B cell (primary cell): ENCODE data around the gene PHF11. TPM values are rescaled to one million over a fixed set of nuclear protein-coding genes. Genes with fewer than 3 reads are reported as not detected.

Experiments used
- ATAC-seq: fragments of 200-7000 bp; cut with Tn5 transposase; one replicate; pipeline ENCODE4 v1.10.0; 2021; ENCODE audit warnings: low read depth, mild to moderate bottlenecking, moderate number of reproducible peaks, moderate library complexity
- CTCF ChIA-PET: fragments of 350-600 bp; sonication (Branson Sonifier 250); formaldehyde crosslinking; loops from one replicate; lab custom pipeline; 2021; ENCODE audit warnings: antibody characterized with exemption, inconsistent platforms; lab: Charles Lee
- POLR2A ChIA-PET: fragments of 350-600 bp; sonication (Branson Sonifier 250); formaldehyde crosslinking; loops from one replicate; lab custom pipeline; 2021; ENCODE audit warnings: antibody characterized with exemption; lab: Charles Lee
- DNase-seq: peaks from one replicate; pipeline ENCODE4 v3.0.0; 2013
- H2AFZ ChIP-seq: 2 replicates; pipeline ENCODE4 v1.6.1; 2012; ENCODE audit warnings: mild to moderate bottlenecking, low read depth, low read length; ENCODE audit not compliant: insufficient read depth, poor library complexity, severe bottlenecking
- H3K27ac ChIP-seq, 2 donors: 1 replicate in 1 of 2; 2 replicates in 1 of 2; pipeline ENCODE4 v1.5.1; 2012 to 2013; ENCODE audit warnings: low read length in 2 of 2, mild to moderate bottlenecking in 2 of 2, moderate library complexity in 1 of 2
- H3K27me3 ChIP-seq, 4 experiments: fragments of 200-600 bp in 1 of 4; sonication (generic) in 1 of 4; replicated peaks in 1 of 4; 1 replicate in 2 of 4; 2 replicates in 2 of 4; pipeline versions ENCODE4 v1.6.1 to v1.7.0; 2013 to 2016; ENCODE audit warnings: low read length in 3 of 4, mild to moderate bottlenecking in 2 of 4, mixed read lengths in 1 of 4, moderate library complexity in 1 of 4; ENCODE audit not compliant: insufficient read depth in 4 of 4, control insufficient read depth in 3 of 4; ENCODE audit errors: control extremely low read depth in 1 of 4
- H3K36me3 ChIP-seq, 2 experiments: replicated peaks in 1 of 2; 1 replicate in 1 of 2; 2 replicates in 1 of 2; pipeline versions ENCODE4 v1.6.1 to v1.7.1; 2013; ENCODE audit warnings: low read length in 1 of 2; ENCODE audit not compliant: insufficient read depth in 2 of 2, control insufficient read depth in 1 of 2; ENCODE audit errors: control extremely low read depth in 1 of 2, extremely low read depth in 1 of 2
- H3K4me1 ChIP-seq, 2 donors: fragments of 200-600 bp in 1 of 2; sonication (generic) in 1 of 2; 1 replicate in 1 of 2; 2 replicates in 1 of 2; pipeline versions ENCODE4 v1.5.1 to v1.6.1; 2013 to 2017; ENCODE audit warnings: low read length in 2 of 2; ENCODE audit not compliant: control insufficient read depth in 2 of 2, insufficient read depth in 2 of 2
- H3K4me2 ChIP-seq: replicated peaks from 2 replicates; pipeline ENCODE3; 2012; ENCODE audit warnings: mild to moderate bottlenecking, low read depth, low read length; ENCODE audit not compliant: poor library complexity, severe bottlenecking
- H3K4me3 ChIP-seq, 5 experiments: fragments of 200-600 bp in 1 of 5; sonication (generic) in 1 of 5; 1 replicate in 3 of 5; 2 replicates in 2 of 5; pipeline versions ENCODE4 v1.5.1 to v1.7.0; 2011 to 2016; ENCODE audit warnings: low read length in 4 of 5, mild to moderate bottlenecking in 4 of 5, low read depth in 2 of 5, control low read depth in 1 of 5, moderate library complexity in 1 of 5; ENCODE audit not compliant: insufficient read depth in 1 of 5; ENCODE audit errors: control extremely low read depth in 1 of 5, extremely low read depth in 1 of 5
- H3K79me2 ChIP-seq: fragments of 200-600 bp; sonication (generic); one replicate; pipeline ENCODE4 v1.6.0; 2016; ENCODE audit warnings: low read length; ENCODE audit not compliant: control insufficient read depth, insufficient read depth
- H3K9ac ChIP-seq: fragments of 200-600 bp; sonication (generic); 2 replicates; pipeline ENCODE4 v1.6.1; 2017; ENCODE audit warnings: mild to moderate bottlenecking, low read length, moderate library complexity
- H3K9me3 ChIP-seq, 3 donors: one replicate each; pipeline versions ENCODE4 v1.6.1 to v1.7.1; 2013; ENCODE audit warnings: low read length in 2 of 3; ENCODE audit not compliant: control insufficient read depth in 2 of 3, insufficient read depth in 1 of 3; ENCODE audit errors: control extremely low read depth in 1 of 3
- H4K20me1 ChIP-seq: 2 replicates; pipeline ENCODE4 v1.6.0; 2012; ENCODE audit warnings: mild to moderate bottlenecking, low read length; ENCODE audit not compliant: insufficient read depth, control insufficient read depth, poor library complexity, severe bottlenecking
- H3K27ac Mint-ChIP-seq: one replicate; pipeline ENCODE4 v1.8.0; 2021; ENCODE audit warnings: mixed read lengths
- H3K27me3 Mint-ChIP-seq: one replicate; pipeline ENCODE4 v1.8.0; 2021; ENCODE audit warnings: mixed read lengths
- H3K4me1 Mint-ChIP-seq: one replicate; pipeline ENCODE4 v1.8.0; 2021; ENCODE audit warnings: mixed read lengths
- H3K4me3 Mint-ChIP-seq: one replicate; pipeline ENCODE4 v1.8.0; 2021; ENCODE audit warnings: mixed read lengths
- H3K9me3 Mint-ChIP-seq: one replicate; pipeline ENCODE4 v1.8.0; 2022; ENCODE audit warnings: mixed read lengths; ENCODE audit not compliant: insufficient read depth
- CTCF ChIP-seq: fragments of 200-600 bp; IDR thresholded peaks from one replicate; pipeline ENCODE4 v1.8.0; 2022; ENCODE audit warnings: antibody characterized with exemption, mild to moderate bottlenecking
- EZH2 ChIP-seq: IDR thresholded peaks from 2 replicates; pipeline ENCODE4 v1.6.1; 2012; ENCODE audit warnings: borderline replicate concordance, low read depth, mild to moderate bottlenecking, moderate library complexity, low read length; ENCODE audit not compliant: insufficient read depth, poor library complexity, severe bottlenecking
- WGBS: methylation state at CpG from one replicate; pipeline ENCODE4 v1.1.5; 2013; ENCODE audit warnings: missing lambda C conversion rate; ENCODE audit not compliant: insufficient coverage; 5-methylcytosine and 5-hydroxymethylcytosine counted together
- intact Hi-C: fragments of 100-400 bp; cut with micrococcal nuclease; formaldehyde crosslinking; loops from one replicate; pipeline ENCODE4 v1.10.0; 2022
- polyA plus RNA-seq: library from polyadenylated mRNA; depleted of rRNA; stranded (reverse); fragments of >200 nt; gene quantifications from 2 replicates; pipeline ENCODE4 v1.2.3, GENCODE V29; 2012
- total RNA-seq, 2 donors: library from RNA; stranded (reverse); fragments of 120-200 nt in 1 of 2; gene quantifications; 1 replicate in 1 of 2; 2 replicates in 1 of 2; pipeline versions ENCODE4 v1.2.3 to v1.2.4, GENCODE V29; 2013 to 2022

PHF11 gene
- total and polyA plus RNA-seq, 2 donors (not counting 1 experiment from before 2014, with no cell fraction given), result 79.0 to 176 TPM

DNA sequence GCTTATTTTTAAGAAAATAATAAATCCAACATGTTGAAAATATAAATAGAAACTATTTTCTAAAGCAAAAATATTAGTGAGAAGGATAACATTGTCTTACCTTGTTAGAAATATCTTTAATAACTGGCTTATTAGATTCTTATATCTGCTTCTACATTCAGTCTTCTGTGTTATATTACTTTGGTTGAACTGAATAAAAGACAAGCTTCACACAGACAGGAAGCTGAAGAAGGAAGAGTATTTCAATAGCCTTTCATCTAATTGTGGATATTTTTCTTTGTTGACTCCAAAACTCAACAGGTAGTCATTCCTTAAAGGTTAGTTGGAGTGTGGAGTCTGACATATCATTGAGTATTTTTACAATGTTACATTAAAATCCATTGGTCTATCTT is 40.8 kb upstream of the PHF11 start:
- Histone ChIP-seq H3K4me2 (peak overlapping the region; percentile 38), H3K36me3 (peaks cover 2 to 10% of the 10 kb centered on the region in 2 experiments), H3K9me3 (no peaks in the 10 kb centered on the region), H3K27me3 (no peaks in the 10 kb centered on the region), H3K9ac (no peak overlapping the region), H3K4me3 (no peak overlapping the region), H4K20me1 (no peaks in the 10 kb centered on the region), H3K27ac (peak overlapping the region in 1 of 2 donors; percentile 65), H3K79me2 (peaks cover 44% of the 10 kb centered on the region), H2AFZ (no peak overlapping the region), H3K4me1 (peaks cover 9 to 14% of the 10 kb centered on the region in 2 donors)
- H3K27me3 Mint-ChIP-seq, result no peaks in the 10 kb centered on the region
- TF ChIP-seq CTCF (no peak), EZH2 (no peak)
- peaks cover 25% of the 10 kb centered on the region for H3K4me1 Mint-ChIP-seq
- peak overlapping the region; percentile 53 for H3K4me3 Mint-ChIP-seq
- H3K9me3 Mint-ChIP-seq, result no peaks in the 10 kb centered on the region
- ChIA-PET POLR2A (interaction anchor here (0.6 to 0.9 kb wide), 2 partner anchors 10 kb away, joined by 4 to 5 read pairs; partner anchors contain the start of gene SETDB2), CTCF (interaction anchor here (1.3 kb wide), 1 partner anchor 152 kb away, joined by 3 read pairs; no protein-coding TSS in a partner anchor)
- intact Hi-C loops, result no loop called here
- ATAC-seq (peak; percentile 33), DNase-seq (peak; percentile 10)
- peak overlapping the region; percentile 67 for H3K27ac Mint-ChIP-seq

DNA sequence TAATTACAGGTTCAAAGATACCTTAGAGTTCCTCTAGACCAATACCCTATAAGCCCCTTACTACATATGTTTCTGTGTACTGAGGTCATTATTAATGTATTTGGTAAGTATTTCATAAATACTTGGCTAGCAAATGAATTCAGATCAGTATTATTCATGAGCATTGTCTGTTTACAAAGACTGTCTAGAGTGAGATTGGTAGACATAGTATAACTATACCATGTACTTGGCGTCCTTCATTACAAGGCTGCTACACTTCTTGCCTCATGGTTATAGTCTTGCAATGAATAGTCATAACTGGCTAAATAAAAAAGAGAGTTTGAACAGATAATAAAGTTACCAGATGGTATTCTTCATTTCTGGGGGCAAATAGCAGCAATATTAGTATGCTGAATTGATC is 39.6 kb upstream of the PHF11 start:
- CTCF ChIA-PET, result no interaction called here
- ATAC-seq (no peak), DNase-seq (no peak)
- Histone ChIP-seq H3K4me2 (no peak overlapping the region), H3K27ac (no peak overlapping the region), H3K9ac (no peak overlapping the region), H3K4me1 (peaks cover 4 to 9% of the 10 kb centered on the region in 2 donors), H3K9me3 (peaks cover 0 to 2% (median 0%) of the 10 kb centered on the region in 3 donors), H4K20me1 (no peaks in the 10 kb centered on the region), H2AFZ (no peak overlapping the region), H3K4me3 (no peak overlapping the region), H3K27me3 (no peaks in the 10 kb centered on the region), H3K79me2 (peaks cover 37% of the 10 kb centered on the region), H3K36me3 (peaks cover 2 to 19% of the 10 kb centered on the region in 2 experiments)
- WGBS, result no CpG with 5 or more reads among the region's 1 CpG
- TF ChIP-seq CTCF (no peak), EZH2 (no peak)
- Mint-ChIP-seq H3K9me3 (no peaks in the 10 kb centered on the region), H3K27ac (no peak overlapping the region), H3K27me3 (no peaks in the 10 kb centered on the region), H3K4me3 (no peak overlapping the region), H3K4me1 (peaks cover 18% of the 10 kb centered on the region)
- intact Hi-C loops, result no loop called here
- POLR2A ChIA-PET, result no interaction called here
